HG02884 (cell line): Measurements from ENCODE around the gene ZNF580.

ENCODE experiments used
- ATAC-seq: cut with Tn5 transposase; IDR thresholded peaks from one replicate; pipeline ENCODE4 v1.9.1; 2021; ENCODE audit warnings: mild to moderate bottlenecking, moderate library complexity; ENCODE audit not compliant: unreplicated experiment

ZNF580 gene

DNA sequence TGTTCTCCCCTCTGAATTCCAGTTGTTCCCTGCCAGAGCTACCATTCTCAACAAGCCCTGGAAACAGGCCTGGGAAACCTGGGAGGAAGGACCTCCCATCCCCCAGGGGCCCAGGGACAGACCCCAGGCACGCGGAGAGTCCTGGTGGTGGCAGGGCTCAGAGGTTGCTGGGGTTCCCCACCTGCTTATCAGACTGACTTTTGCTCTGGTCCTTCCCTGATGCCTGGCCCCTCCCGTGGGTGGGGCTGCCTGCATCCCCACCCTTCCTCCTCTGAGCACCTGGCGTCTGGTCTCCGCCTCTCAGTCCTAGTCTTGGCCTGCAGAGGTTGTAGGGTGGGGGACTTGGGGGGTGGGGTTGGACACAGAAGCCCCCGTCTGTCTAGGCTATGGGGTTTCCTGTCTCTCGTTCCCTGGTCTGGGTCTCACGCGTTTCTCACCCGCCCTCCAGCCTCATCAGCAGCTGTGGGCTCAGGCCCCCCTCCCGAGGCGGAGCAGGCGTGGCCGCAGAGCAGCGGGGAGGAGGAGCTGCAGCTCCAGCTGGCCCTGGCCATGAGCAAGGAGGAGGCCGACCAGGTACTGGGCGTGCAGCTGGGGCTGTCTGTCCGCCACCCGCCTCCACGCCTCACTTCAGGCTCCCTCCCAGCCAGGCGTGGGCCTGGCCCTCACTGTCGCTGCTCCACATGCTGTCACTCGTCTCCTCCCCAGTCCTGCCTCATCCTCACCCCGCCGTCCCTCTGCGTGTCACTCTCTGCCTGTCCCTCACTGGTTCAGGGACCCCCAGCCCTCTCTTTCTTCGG lies 47.8 kb downstream of the ZNF580 start:
- no peak for ATAC-seq

DNA sequence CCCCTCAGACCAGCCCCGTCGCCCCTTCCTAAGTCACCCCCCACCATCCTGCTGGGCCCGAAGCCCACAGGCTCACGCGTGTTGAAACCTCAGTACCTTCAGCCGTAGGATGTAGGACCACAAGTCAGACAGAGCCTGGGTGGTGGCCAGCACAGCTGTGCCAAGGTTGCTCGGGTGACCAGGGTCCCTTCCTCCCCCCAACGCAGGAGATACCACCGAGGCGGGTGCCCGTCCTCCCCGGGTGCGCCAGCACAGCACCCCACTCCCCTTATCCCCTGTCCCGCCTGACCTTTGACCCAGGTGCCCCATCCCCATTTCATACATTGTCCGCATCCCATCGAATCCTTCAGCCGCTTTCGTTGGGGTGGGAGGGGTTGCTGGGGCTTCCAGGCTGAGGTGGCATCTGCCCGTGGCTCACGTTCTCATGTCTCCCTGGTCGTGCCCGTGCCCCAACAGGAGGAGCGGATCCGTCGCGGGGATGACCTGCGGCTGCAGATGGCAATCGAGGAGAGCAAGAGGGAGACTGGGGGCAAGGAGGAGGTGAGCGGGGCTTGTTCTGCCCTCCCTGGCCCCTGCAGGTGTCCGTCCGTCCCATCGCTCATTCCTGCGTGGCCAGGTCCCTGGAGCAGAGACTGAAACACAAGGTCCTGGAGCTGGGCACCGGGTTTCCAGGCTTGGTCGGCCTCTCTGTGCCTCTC lies 48.8 kb downstream of the ZNF580 start:
- no peak for ATAC-seq

DNA sequence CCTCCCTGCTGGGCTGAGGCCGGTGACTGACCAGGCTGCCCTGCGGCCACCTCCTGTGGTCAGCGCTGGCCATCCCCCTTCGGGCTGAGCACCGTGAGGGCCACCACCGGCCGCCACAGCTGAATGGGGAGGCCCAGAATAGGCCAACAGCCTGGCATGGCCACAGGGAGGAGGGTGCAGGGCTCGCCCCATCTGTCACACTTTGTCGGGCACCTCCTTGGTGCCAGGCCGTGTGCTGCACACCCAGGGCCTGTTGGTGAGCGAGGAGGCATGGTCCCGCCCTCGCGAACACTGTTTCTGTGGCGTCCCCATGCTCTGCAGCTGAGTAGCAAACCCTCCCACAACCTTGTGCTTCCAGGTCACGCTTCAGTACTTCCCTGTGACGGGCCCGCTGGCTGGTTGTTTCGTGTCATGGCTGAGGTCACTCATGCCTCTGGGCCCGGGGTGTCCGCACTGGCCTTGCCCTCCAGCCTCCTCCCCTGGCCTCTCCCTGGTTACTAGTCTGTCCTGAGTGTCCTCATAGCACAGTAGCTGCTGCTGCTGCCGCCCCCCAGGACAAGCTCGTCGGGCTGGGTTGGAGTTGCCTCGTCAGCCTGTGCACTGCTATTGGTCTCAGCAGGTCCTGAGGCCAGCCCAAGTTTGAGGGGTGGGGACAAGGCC lies 49.4 kb downstream of the ZNF580 start:
- no peak for ATAC-seq

DNA sequence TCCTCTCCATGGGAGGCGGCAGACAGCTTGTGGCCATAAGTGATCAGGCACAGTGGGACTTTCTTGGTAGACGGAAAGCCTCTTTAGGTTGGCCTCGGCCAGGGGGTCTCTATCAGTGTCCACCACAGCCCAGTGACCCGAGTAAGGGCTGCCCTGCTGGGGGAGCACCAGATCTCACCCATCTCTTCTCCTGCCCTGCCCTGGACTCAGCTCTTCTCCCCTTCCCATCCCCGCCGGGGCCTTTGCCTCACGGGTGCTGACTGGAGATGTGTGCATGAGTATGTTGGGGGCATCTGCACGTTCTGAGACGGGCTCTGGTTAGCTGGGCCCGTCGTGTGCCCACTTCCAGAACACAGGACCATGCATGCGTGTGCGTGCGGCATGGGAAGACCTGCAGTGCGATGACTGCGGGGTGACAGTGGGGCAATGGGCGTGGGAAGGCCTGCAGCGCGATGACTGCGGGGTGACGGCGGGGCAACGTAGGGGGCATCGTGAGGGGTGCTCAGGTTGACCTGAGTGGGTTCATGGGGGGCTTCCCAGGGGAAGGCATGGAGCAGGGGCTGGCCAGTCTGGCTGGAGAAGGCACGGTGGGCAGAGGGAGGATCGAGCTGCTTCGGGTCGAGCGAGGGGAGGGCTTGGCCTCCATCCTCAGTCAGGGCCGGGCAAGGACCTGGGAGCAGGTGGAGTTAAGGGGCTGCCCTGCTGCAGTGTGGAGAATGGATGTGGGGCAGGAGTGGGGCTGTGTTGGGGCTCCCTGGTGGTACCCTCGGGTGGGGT lies 50.2 kb downstream of the ZNF580 start:
- ATAC-seq, result no peak

DNA sequence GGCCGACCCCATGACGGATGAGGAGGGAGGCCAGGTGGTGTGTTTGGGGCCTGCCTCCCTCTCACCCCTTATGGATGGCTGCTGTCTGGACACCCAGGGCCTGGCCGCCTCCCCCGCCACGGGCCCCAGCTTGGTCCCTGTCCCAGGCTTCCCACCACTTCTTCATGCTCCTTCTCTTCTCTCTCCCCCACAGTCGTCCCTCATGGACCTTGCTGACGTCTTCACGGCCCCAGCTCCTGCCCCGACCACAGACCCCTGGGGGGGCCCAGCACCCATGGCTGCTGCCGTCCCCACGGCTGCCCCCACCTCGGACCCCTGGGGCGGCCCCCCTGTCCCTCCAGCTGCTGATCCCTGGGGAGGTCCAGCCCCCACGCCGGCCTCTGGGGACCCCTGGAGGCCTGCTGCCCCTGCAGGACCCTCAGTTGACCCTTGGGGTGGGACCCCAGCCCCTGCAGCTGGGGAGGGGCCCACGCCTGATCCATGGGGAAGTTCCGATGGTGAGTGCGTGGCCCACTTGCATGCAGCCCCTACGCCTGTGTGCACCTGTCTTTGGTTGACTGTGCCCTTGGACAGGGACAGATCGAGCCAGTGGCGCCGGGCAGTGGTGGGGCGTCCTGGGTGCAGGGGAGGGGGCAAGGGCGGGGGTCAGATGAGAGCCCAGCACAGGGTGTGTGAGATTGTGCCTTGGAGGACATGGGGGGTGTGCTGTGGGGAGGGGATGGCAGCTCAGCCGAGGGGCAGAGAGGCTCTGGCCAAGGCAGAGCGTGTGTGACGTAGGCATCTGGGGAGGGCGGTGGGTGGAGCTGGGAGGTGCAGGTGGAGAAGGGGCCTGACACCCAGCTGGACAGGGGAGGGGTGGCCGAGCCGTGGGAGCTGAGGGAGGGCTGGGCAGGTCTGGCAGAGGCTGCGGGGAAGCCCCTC lies 51.0 kb downstream of the ZNF580 start:
- ATAC-seq, result no peak

DNA sequence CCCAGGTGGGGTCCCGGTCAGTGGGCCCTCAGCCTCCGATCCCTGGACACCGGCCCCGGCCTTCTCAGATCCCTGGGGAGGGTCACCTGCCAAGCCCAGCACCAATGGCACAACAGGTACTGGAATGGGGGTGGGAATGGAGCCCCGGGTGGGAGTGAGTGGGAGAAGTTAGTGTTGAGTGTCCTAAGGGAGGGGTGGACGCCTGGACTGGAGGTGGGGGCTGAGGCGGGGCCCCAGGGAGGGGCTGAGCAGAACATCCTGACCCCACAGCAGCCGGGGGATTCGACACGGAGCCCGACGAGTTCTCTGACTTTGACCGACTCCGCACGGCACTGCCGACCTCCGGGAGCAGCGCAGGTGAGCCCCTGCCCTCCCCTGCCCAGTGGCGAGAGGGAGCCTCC lies 51.9 kb downstream of the ZNF580 start:
- no peak for ATAC-seq
